Measurements from ENCODE around the gene PRR5. TPM values are rescaled to one million over a fixed set of nuclear protein-coding genes. Genes with fewer than 3 reads are reported as not detected.

The PRR5 gene
- total RNA-seq, 4 donors from 2014 or later = 4.2 to 9.8 (median 7.1) TPM

DNA sequence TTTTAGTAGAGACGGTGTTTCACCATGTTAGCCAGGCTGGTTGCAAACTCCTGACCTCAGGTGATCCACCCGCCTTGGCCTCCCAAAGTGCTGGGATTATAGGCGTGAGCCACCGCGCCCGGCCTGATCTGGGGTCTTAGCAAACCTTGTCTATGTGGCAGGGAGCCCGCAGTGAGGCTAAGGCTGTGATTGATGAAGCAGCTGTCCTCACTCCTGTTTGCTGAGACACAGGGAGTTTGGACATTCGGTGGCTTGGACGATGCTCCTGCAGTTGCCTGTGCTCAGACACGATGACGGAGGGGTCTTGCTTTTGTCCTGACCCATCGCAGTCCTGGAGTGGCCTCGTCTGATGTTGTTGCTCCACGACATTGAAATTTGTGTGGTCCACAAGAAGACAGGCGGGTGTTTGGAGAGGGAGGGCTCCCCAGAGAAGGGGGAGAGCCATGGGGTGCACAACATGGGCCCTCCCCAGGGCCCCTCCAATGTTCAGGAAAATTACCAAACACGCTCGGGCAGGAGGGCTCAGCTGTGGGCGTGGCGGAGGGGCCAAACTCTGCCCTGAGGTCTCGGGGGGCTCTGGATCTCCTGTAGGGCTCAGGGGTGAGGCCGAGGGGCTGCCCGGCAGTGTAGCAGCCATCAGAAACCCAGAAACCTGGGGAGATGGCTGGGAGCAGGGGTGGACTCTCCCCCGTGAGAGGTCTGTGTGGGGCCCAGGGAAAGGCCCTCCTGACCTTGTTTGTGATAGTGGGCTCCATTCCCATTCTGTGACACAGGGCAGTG is 41.8 kb upstream of the PRR5 start:
- Histone ChIP-seq H3K9me3 (no peaks in the 10 kb centered on the region), H3K4me1 (peaks cover 0 to 37% (median 16%) of the 10 kb centered on the region in 3 donors), H3K27me3 (peaks cover 20% of the 10 kb centered on the region), H3K36me3 (no peaks in the 10 kb centered on the region), H3K27ac (no peak overlapping the region), H3K4me3 (no peak overlapping the region)
- TF ChIP-seq, protein P1, sequence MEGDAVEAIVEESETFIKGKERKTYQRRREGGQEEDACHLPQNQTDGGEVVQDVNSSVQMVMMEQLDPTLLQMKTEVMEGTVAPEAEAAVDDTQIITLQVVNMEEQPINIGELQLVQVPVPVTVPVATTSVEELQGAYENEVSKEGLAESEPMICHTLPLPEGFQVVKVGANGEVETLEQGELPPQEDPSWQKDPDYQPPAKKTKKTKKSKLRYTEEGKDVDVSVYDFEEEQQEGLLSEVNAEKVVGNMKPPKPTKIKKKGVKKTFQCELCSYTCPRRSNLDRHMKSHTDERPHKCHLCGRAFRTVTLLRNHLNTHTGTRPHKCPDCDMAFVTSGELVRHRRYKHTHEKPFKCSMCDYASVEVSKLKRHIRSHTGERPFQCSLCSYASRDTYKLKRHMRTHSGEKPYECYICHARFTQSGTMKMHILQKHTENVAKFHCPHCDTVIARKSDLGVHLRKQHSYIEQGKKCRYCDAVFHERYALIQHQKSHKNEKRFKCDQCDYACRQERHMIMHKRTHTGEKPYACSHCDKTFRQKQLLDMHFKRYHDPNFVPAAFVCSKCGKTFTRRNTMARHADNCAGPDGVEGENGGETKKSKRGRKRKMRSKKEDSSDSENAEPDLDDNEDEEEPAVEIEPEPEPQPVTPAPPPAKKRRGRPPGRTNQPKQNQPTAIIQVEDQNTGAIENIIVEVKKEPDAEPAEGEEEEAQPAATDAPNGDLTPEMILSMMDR (IDR thresholded peaks at IDR 0.05) = no peak
- TF ChIP-seq POLR2A (IDR thresholded peaks at IDR 0.05) (no peak), POLR2AphosphoS5 (IDR thresholded peaks at IDR 0.05) (no peak), EP300 (IDR thresholded peaks at IDR 0.05) (no peak)
- no peak for ATAC-seq
- WGBS, 2 donors (ENCODE audit: low coverage in 1 of 2) = 100% methylated on average over 1 of the region's 23 CpGs; no CpG with 5 or more reads in 1 of the 2 donors

DNA sequence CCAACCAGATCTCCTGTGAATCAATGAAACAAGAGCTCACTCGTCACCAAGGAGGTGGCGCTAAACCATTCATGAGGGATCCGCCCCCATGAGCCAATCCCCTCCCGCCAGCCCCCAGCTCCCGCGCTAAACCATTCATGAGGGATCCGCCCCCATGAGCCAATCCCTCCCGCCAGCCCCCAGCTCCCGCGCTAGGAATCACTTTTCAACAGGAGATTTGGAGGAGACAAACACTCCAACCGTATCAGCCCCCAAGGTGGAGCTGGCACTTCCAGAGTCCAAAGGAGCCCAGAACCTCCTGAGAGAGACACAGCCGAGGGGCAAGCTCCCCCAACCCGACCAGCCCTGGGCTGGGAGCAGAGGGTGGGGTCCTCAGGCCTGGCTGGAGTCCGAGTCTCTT is 40.9 kb upstream of the PRR5 start:
- WGBS, 2 donors (ENCODE audit: low coverage in 1 of 2) = 20 to 40% methylated on average over 1 to 2 of the region's 14 CpGs
- no peak overlapping the region for H3K27ac ChIP-seq
- H3K9me3 ChIP-seq = no peaks in the 10 kb centered on the region
- TF ChIP-seq POLR2AphosphoS5 (IDR thresholded peaks at IDR 0.05) (no peak), POLR2A (IDR thresholded peaks at IDR 0.05) (no peak), EP300 (IDR thresholded peaks at IDR 0.05) (no peak)
- TF ChIP-seq, protein P1 (IDR thresholded peaks at IDR 0.05) = no peak
- no peak for ATAC-seq
- H3K36me3 ChIP-seq = no peaks in the 10 kb centered on the region
- peaks cover 20% of the 10 kb centered on the region for H3K27me3 ChIP-seq
- H3K4me1 ChIP-seq = peaks cover 0 to 40% (median 16%) of the 10 kb centered on the region in 3 donors
- H3K4me3 ChIP-seq = no peak overlapping the region

DNA sequence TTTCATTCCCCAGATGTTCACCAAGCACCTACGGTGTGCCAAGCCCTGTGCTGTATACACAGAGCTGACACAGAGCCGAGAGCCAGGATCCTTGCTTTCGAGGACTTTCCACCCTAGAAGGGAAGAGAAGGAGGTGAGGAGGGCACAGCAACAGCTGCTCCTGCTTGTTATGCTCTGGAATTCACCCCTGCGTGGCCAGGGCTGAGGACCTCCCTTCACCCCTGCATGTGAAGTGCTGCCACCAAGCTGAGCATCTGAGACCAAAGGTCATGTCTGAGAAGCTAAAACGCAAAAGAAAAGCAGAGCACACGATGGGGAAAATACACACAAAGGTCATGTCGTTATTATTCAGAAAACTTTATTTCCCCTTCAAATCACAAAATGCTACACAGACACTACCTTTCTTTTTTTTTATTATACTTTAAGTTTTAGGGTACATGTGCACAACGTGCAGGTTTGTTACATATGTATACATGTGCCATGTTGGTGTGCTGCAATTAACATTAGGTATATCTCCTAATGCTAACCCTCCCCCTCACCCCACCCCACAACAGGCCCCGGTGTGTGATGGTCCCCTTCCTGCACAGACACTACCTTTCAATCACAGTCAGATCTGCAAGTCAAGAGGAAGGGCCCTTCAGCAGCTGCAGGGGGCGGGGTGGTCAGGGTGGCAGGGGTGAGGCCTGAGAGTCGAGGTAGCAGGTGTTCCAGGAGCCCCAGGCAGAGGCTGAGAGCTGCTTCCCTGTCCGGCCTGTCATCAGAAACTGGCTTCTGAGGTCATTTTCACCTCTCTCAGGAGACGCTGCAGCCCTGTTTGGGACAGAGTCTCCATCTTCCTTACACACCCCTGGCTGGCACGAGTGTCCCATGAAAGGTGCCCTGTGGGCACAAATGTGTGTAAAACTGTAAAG is 40.1 kb upstream of the PRR5 start:
- ATAC-seq = no peak
- peaks cover 20% of the 10 kb centered on the region for H3K27me3 ChIP-seq
- H3K4me1 ChIP-seq = peaks cover 0 to 49% (median 16%) of the 10 kb centered on the region in 3 donors
- no peak overlapping the region for H3K27ac ChIP-seq
- TF ChIP-seq EP300 (IDR thresholded peaks at IDR 0.05) (no peak), POLR2A (IDR thresholded peaks at IDR 0.05) (no peak), POLR2AphosphoS5 (IDR thresholded peaks at IDR 0.05) (no peak)
- TF ChIP-seq, protein P1 (IDR thresholded peaks at IDR 0.05) = no peak
- 63 to 72% methylated on average over 3 to 10 of the region's 14 CpGs for WGBS, 2 donors (ENCODE audit: low coverage in 1 of 2)
- no peaks in the 10 kb centered on the region for H3K9me3 ChIP-seq
- H3K4me3 ChIP-seq = no peak overlapping the region
- H3K36me3 ChIP-seq = no peaks in the 10 kb centered on the region

DNA sequence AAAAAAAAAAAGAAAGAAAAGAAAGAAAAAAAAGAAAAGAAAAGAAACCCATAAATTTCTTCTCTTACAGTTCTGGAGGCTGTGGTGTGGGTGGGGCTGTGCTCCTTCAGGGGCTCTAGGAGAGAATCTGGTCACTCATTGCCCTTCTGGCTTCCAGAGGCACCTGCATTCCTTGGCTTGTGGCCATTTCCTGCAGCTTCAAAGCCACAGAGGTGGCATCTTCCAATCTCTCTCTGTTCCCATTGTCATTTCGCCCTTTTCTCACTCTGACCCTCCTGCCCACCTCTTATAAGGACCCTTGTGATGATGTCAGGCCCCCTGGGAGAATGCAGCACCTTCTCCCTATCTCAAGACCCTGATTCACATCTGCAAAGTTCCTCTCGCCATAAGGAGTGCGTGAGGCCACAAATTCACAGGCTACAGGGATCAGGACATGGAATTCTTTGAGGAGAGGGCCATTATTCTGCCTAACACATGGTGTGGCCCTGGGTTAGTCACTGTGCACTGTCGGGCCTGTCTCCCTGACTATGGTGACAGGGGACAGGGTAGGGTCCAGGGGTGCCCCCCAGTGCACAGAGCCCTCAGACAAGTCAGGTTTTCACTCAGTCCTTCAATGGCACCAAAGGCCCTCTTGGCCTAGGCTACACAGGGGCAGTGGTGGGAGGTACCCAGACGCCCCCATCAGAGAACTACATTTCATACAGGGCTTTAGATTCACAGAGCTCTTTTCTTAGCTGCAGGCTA is 38.6 kb upstream of the PRR5 start:
- Histone ChIP-seq H3K36me3 (no peaks in the 10 kb centered on the region), H3K27me3 (peaks cover 20% of the 10 kb centered on the region), H3K9me3 (no peaks in the 10 kb centered on the region), H3K4me3 (no peak overlapping the region), H3K4me1 (peaks cover 0 to 54% (median 10%) of the 10 kb centered on the region in 3 donors), H3K27ac (no peak overlapping the region)
- TF ChIP-seq POLR2AphosphoS5 (IDR thresholded peaks at IDR 0.05) = no peak
- TF ChIP-seq, protein P1 (IDR thresholded peaks at IDR 0.05) = no peak
- no peak for TF ChIP-seq POLR2A (IDR thresholded peaks at IDR 0.05)
- TF ChIP-seq EP300 (IDR thresholded peaks at IDR 0.05) = no peak
- ATAC-seq = no peak
- 71 to 83% methylated on average over 1 to 3 of the region's 5 CpGs for WGBS, 2 donors (ENCODE audit: low coverage in 1 of 2)

Data from gastroesophageal sphincter (tissue), 4 donors.